Chondrocyte (in vitro differentiated cells): ENCODE data around the gene BNC2. TPM values are rescaled to one million over a fixed set of nuclear protein-coding genes. Genes with fewer than 3 reads are reported as not detected.

Experiments
- DNase-seq: peaks from one replicate; pipeline ENCODE4 v3.0.0; 2021; ENCODE audit warnings: mixed read lengths, low spot score
- H3K27ac Mint-ChIP-seq: one replicate; pipeline ENCODE4 v1.8.0; 2021; ENCODE audit warnings: mild to moderate bottlenecking, moderate library complexity, mixed read lengths; ENCODE audit not compliant: unreplicated experiment
- H3K27me3 Mint-ChIP-seq: 2 replicates; pipeline ENCODE4 v1.8.0; 2021; ENCODE audit warnings: low read depth, mixed read lengths
- H3K36me3 Mint-ChIP-seq: 2 replicates; pipeline ENCODE4 v1.8.0; 2021; ENCODE audit warnings: low read depth, mixed read lengths
- H3K4me1 Mint-ChIP-seq: 2 replicates; pipeline ENCODE4 v1.8.0; 2021; ENCODE audit warnings: low read depth, mild to moderate bottlenecking, mixed read lengths
- H3K4me3 Mint-ChIP-seq: one replicate; pipeline ENCODE4 v1.8.0; 2021; ENCODE audit warnings: mild to moderate bottlenecking, moderate library complexity, mixed read lengths; ENCODE audit not compliant: unreplicated experiment
- H3K9me3 Mint-ChIP-seq: 2 replicates; pipeline ENCODE4 v1.8.0; 2021; ENCODE audit warnings: low read depth, mixed read lengths
- CTCF ChIP-seq: fragments of 200-600 bp; sonication (generic); IDR thresholded peaks from 2 replicates; pipeline ENCODE4 v1.5.0; 2021; ENCODE audit warnings: antibody characterized with exemption, mild to moderate bottlenecking, moderate library complexity
- total RNA-seq: library from RNA; stranded (reverse); gene quantifications from 3 replicates; pipeline ENCODE4 v1.2.1, GENCODE V29; 2021

The BNC2 gene
- total RNA-seq, 1 donor from 2014 or later: 17.8 TPM

GRCh38 chr9:16361118-16361517, 509.4 kb downstream of the BNC2 start:
- Mint-ChIP-seq H3K27ac (no peak overlapping the region), H3K4me3 (no peak overlapping the region), H3K27me3 (peaks cover 2% of the 10 kb centered on the region), H3K4me1 (no peaks in the 10 kb centered on the region), H3K36me3 (peaks cover 1% of the 10 kb centered on the region), H3K9me3 (peaks cover 4% of the 10 kb centered on the region)
- DNase-seq: no peak
- no peak for TF ChIP-seq CTCF

- no peaks in the 10 kb centered on the region for H3K4me1 Mint-ChIP-seq
- peaks cover 3% of the 10 kb centered on the region for H3K9me3 Mint-ChIP-seq
- H3K27ac Mint-ChIP-seq: no peak overlapping the region
- no peak for DNase-seq
- peaks cover 1% of the 10 kb centered on the region for H3K36me3 Mint-ChIP-seq
- TF ChIP-seq CTCF: no peak
- peaks cover 2% of the 10 kb centered on the region for H3K27me3 Mint-ChIP-seq
- no peak overlapping the region for H3K4me3 Mint-ChIP-seq
These were observed 510.2 kb downstream of the BNC2 start for GRCh38 chr9:16360247-16360646.
